ENCODE measurements around the gene SUGCT.

DNA sequence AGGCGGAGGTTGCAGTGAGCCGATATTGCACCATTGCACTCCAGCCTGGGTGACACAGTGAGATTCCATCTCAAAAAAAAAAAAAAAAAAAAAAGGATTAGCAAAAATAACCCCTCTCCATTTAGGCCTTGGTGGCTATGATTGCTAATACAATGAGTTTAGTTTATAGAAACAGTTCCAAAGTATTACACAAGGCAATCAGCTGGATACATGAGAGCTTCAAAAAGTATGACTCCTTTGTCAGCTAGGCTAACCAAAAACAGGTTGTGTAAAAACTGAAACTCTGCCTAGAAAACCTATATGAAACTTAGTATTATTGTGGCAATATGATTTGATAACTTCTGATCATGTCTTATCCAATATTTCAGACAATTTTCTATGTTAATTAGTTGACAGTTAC lies 57.2 kb downstream of the SUGCT start:
- TF ChIP-seq, protein P1, sequence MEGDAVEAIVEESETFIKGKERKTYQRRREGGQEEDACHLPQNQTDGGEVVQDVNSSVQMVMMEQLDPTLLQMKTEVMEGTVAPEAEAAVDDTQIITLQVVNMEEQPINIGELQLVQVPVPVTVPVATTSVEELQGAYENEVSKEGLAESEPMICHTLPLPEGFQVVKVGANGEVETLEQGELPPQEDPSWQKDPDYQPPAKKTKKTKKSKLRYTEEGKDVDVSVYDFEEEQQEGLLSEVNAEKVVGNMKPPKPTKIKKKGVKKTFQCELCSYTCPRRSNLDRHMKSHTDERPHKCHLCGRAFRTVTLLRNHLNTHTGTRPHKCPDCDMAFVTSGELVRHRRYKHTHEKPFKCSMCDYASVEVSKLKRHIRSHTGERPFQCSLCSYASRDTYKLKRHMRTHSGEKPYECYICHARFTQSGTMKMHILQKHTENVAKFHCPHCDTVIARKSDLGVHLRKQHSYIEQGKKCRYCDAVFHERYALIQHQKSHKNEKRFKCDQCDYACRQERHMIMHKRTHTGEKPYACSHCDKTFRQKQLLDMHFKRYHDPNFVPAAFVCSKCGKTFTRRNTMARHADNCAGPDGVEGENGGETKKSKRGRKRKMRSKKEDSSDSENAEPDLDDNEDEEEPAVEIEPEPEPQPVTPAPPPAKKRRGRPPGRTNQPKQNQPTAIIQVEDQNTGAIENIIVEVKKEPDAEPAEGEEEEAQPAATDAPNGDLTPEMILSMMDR (IDR thresholded peaks at IDR 0.05): no peak
- TF ChIP-seq SP1 (CRISPR knock-in tag; conservative IDR thresholded peaks at IDR 0.05) (no peak), OVOL2 (CRISPR knock-in tag; IDR thresholded peaks at IDR 0.05; ENCODE audit: borderline replicate concordance) (no peak), ESRRA (CRISPR knock-in tag; IDR thresholded peaks at IDR 0.05; ENCODE audit: borderline replicate concordance) (no peak), ELF4 (CRISPR knock-in tag; IDR thresholded peaks at IDR 0.05; ENCODE audit: low read depth) (no peak), JUN (CRISPR knock-in tag; IDR thresholded peaks at IDR 0.05) (no peak), ZNF138 (CRISPR knock-in tag; conservative IDR thresholded peaks at IDR 0.05) (no peak), CREM (CRISPR knock-in tag; IDR thresholded peaks at IDR 0.05) (no peak), ATF1 (CRISPR knock-in tag; IDR thresholded peaks at IDR 0.05) (no peak)
- TF ChIP-seq, protein P2, sequence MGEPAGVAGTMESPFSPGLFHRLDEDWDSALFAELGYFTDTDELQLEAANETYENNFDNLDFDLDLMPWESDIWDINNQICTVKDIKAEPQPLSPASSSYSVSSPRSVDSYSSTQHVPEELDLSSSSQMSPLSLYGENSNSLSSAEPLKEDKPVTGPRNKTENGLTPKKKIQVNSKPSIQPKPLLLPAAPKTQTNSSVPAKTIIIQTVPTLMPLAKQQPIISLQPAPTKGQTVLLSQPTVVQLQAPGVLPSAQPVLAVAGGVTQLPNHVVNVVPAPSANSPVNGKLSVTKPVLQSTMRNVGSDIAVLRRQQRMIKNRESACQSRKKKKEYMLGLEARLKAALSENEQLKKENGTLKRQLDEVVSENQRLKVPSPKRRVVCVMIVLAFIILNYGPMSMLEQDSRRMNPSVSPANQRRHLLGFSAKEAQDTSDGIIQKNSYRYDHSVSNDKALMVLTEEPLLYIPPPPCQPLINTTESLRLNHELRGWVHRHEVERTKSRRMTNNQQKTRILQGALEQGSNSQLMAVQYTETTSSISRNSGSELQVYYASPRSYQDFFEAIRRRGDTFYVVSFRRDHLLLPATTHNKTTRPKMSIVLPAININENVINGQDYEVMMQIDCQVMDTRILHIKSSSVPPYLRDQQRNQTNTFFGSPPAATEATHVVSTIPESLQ (CRISPR knock-in tag; IDR thresholded peaks at IDR 0.05): no peak
- TF ChIP-seq, protein P3, sequence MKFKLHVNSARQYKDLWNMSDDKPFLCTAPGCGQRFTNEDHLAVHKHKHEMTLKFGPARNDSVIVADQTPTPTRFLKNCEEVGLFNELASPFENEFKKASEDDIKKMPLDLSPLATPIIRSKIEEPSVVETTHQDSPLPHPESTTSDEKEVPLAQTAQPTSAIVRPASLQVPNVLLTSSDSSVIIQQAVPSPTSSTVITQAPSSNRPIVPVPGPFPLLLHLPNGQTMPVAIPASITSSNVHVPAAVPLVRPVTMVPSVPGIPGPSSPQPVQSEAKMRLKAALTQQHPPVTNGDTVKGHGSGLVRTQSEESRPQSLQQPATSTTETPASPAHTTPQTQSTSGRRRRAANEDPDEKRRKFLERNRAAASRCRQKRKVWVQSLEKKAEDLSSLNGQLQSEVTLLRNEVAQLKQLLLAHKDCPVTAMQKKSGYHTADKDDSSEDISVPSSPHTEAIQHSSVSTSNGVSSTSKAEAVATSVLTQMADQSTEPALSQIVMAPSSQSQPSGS (CRISPR knock-in tag; IDR thresholded peaks at IDR 0.05; ENCODE audit: borderline replicate concordance, low read depth): no peak
- TF ChIP-seq, protein P4, sequence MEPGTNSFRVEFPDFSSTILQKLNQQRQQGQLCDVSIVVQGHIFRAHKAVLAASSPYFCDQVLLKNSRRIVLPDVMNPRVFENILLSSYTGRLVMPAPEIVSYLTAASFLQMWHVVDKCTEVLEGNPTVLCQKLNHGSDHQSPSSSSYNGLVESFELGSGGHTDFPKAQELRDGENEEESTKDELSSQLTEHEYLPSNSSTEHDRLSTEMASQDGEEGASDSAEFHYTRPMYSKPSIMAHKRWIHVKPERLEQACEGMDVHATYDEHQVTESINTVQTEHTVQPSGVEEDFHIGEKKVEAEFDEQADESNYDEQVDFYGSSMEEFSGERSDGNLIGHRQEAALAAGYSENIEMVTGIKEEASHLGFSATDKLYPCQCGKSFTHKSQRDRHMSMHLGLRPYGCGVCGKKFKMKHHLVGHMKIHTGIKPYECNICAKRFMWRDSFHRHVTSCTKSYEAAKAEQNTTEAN (CRISPR knock-in tag; IDR thresholded peaks at IDR 0.05): no peak
- TF ChIP-seq, protein P5, sequence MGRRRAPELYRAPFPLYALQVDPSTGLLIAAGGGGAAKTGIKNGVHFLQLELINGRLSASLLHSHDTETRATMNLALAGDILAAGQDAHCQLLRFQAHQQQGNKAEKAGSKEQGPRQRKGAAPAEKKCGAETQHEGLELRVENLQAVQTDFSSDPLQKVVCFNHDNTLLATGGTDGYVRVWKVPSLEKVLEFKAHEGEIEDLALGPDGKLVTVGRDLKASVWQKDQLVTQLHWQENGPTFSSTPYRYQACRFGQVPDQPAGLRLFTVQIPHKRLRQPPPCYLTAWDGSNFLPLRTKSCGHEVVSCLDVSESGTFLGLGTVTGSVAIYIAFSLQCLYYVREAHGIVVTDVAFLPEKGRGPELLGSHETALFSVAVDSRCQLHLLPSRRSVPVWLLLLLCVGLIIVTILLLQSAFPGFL (CRISPR knock-in tag; IDR thresholded peaks at IDR 0.05; ENCODE audit: borderline replicate concordance): no peak
